ENCODE data around the gene GUCY1A2. TPM values are rescaled to one million over a fixed set of nuclear protein-coding genes. Genes with fewer than 3 reads are reported as not detected.

Gene GUCY1A2
- total RNA-seq, 1 donor from 2014 or later: 17.8 TPM

GRCh38 chr11:106681435-106681834 is 336.8 kb downstream of the GUCY1A2 start:
- no peak overlapping the region for H3K27ac ChIP-seq (ENCODE audit: low read depth, low read length)
- H3K27me3 ChIP-seq (ENCODE audit: insufficient read depth, low read length): no peaks in the 10 kb centered on the region
- no peaks in the 10 kb centered on the region for H3K27me3 Mint-ChIP-seq (ENCODE audit: low read depth, unreplicated experiment)
- no peaks in the 10 kb centered on the region for H3K4me1 ChIP-seq (ENCODE audit: insufficient read depth, low read length)
- H3K36me3 Mint-ChIP-seq (ENCODE audit: low read depth, unreplicated experiment): peaks cover 4% of the 10 kb centered on the region
- TF ChIP-seq CTCF (IDR thresholded peaks at IDR 0.05; ENCODE audit: insufficient read depth, low read depth, low read length) (no peak), EZH2 (IDR thresholded peaks at IDR 0.05; ENCODE audit: insufficient read depth, low read length) (no peak)
- H3K4me3 ChIP-seq (ENCODE audit: insufficient read depth, low read depth, low read length): no peak overlapping the region
- H3K36me3 ChIP-seq (ENCODE audit: insufficient read depth, low read length): no peaks in the 10 kb centered on the region
- H3K9ac ChIP-seq (ENCODE audit: low read length): no peak overlapping the region
- H3K27ac Mint-ChIP-seq (ENCODE audit: unreplicated experiment): no peak overlapping the region
- no peak overlapping the region for H2AFZ ChIP-seq (ENCODE audit: low read depth, low read length)
- no peaks in the 10 kb centered on the region for H3K9me3 Mint-ChIP-seq (ENCODE audit: unreplicated experiment)
- no peaks in the 10 kb centered on the region for H3K4me1 Mint-ChIP-seq (ENCODE audit: low read depth, unreplicated experiment)
- no peak overlapping the region for H3K4me2 ChIP-seq (ENCODE audit: low read length)
- FAIRE-seq (no peak), DNase-seq (ENCODE audit: low read depth) (peak; percentile 8)
- no peaks in the 10 kb centered on the region for H4K20me1 ChIP-seq (ENCODE audit: insufficient read depth, low read length)
- no peaks in the 10 kb centered on the region for H3K9me3 ChIP-seq (ENCODE audit: insufficient read depth, low read depth, low read length)
- no peaks in the 10 kb centered on the region for H3K79me2 ChIP-seq (ENCODE audit: insufficient read depth, low read length)
- no peak overlapping the region for H3K4me3 Mint-ChIP-seq (ENCODE audit: unreplicated experiment)

DNA sequence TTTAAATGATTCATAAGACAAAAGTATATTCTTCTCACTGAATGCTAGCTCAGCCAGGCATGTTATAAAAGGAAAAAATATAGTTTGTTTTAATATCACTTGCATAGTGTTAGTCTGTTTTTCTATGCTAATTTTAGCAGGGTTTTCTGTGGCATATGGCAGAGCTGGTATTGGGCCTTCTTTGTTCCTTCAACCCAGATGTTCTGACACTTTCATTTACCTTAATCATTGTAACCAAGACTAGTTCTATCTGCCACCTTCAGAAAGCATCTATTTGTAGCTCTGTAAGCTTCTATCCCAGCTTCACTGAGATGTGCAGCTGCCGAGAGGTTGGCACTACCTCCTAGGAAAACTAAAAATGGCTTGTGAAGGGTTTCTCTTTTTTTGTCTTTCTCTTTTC is 338.7 kb downstream of the GUCY1A2 start:
- FAIRE-seq (no peak), DNase-seq (ENCODE audit: low read depth) (no peak)
- H3K27me3 Mint-ChIP-seq (ENCODE audit: low read depth, unreplicated experiment): no peaks in the 10 kb centered on the region
- no peaks in the 10 kb centered on the region for H3K36me3 ChIP-seq (ENCODE audit: insufficient read depth, low read length)
- TF ChIP-seq CTCF (IDR thresholded peaks at IDR 0.05; ENCODE audit: insufficient read depth, low read depth, low read length): no peak
- TF ChIP-seq EZH2 (IDR thresholded peaks at IDR 0.05; ENCODE audit: insufficient read depth, low read length): no peak
- no peaks in the 10 kb centered on the region for H4K20me1 ChIP-seq (ENCODE audit: insufficient read depth, low read length)
- H3K9ac ChIP-seq (ENCODE audit: low read length): no peak overlapping the region
- no peak overlapping the region for H2AFZ ChIP-seq (ENCODE audit: low read depth, low read length)
- no peak overlapping the region for H3K4me3 ChIP-seq (ENCODE audit: insufficient read depth, low read depth, low read length)
- H3K9me3 Mint-ChIP-seq (ENCODE audit: unreplicated experiment): no peaks in the 10 kb centered on the region
- H3K79me2 ChIP-seq (ENCODE audit: insufficient read depth, low read length): no peaks in the 10 kb centered on the region
- H3K27me3 ChIP-seq (ENCODE audit: insufficient read depth, low read length): no peaks in the 10 kb centered on the region
- H3K36me3 Mint-ChIP-seq (ENCODE audit: low read depth, unreplicated experiment): peaks cover 4% of the 10 kb centered on the region
- H3K4me2 ChIP-seq (ENCODE audit: low read length): no peak overlapping the region
- no peaks in the 10 kb centered on the region for H3K4me1 Mint-ChIP-seq (ENCODE audit: low read depth, unreplicated experiment)
- H3K27ac ChIP-seq (ENCODE audit: low read depth, low read length): no peak overlapping the region
- H3K27ac Mint-ChIP-seq (ENCODE audit: unreplicated experiment): no peak overlapping the region
- no peaks in the 10 kb centered on the region for H3K4me1 ChIP-seq (ENCODE audit: insufficient read depth, low read length)
- H3K9me3 ChIP-seq (ENCODE audit: insufficient read depth, low read depth, low read length): no peaks in the 10 kb centered on the region
- no peak overlapping the region for H3K4me3 Mint-ChIP-seq (ENCODE audit: unreplicated experiment)

DNA sequence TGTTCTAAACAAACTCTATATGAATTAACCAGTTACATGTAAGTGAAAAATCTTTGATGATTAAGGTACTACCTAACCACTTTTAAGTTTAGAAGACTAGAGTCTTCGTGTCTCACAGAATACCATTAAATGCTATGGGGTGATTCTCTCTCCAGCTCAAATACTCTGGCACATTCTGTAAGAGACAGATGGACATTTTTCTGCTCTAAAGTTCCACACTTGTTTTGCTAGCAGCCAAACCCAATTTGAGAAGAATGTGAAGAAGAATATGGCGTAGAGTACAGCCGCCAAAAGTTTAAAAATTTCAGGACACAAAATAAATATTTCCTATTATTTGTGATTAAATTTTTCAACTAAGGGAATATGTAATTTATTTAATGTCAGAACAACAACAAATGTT is 339.1 kb downstream of the GUCY1A2 start:
- Histone ChIP-seq H3K36me3 (ENCODE audit: insufficient read depth, low read length) (no peaks in the 10 kb centered on the region), H2AFZ (ENCODE audit: low read depth, low read length) (no peak overlapping the region), H3K4me1 (ENCODE audit: insufficient read depth, low read length) (no peaks in the 10 kb centered on the region), H3K4me3 (ENCODE audit: insufficient read depth, low read depth, low read length) (no peak overlapping the region), H3K27me3 (ENCODE audit: insufficient read depth, low read length) (no peaks in the 10 kb centered on the region), H4K20me1 (ENCODE audit: insufficient read depth, low read length) (no peaks in the 10 kb centered on the region), H3K4me2 (ENCODE audit: low read length) (no peak overlapping the region), H3K27ac (ENCODE audit: low read depth, low read length) (no peak overlapping the region), H3K79me2 (ENCODE audit: insufficient read depth, low read length) (no peaks in the 10 kb centered on the region), H3K9ac (ENCODE audit: low read length) (no peak overlapping the region), H3K9me3 (ENCODE audit: insufficient read depth, low read depth, low read length) (no peaks in the 10 kb centered on the region)
- Mint-ChIP-seq H3K27ac (ENCODE audit: unreplicated experiment) (no peak overlapping the region), H3K4me3 (ENCODE audit: unreplicated experiment) (no peak overlapping the region), H3K27me3 (ENCODE audit: low read depth, unreplicated experiment) (no peaks in the 10 kb centered on the region), H3K4me1 (ENCODE audit: low read depth, unreplicated experiment) (no peaks in the 10 kb centered on the region), H3K9me3 (ENCODE audit: unreplicated experiment) (no peaks in the 10 kb centered on the region), H3K36me3 (ENCODE audit: low read depth, unreplicated experiment) (peaks cover 4% of the 10 kb centered on the region)
- FAIRE-seq (no peak), DNase-seq (ENCODE audit: low read depth) (no peak)
- TF ChIP-seq EZH2 (IDR thresholded peaks at IDR 0.05; ENCODE audit: insufficient read depth, low read length) (no peak), CTCF (IDR thresholded peaks at IDR 0.05; ENCODE audit: insufficient read depth, low read depth, low read length) (no peak)

Data from astrocyte (in vitro differentiated cells and primary cell).